HCT116 (cell line): ENCODE measurements around the gene EDEM1. TPM values are rescaled to one million over a fixed set of nuclear protein-coding genes. Genes with fewer than 3 reads are reported as not detected.

ENCODE experiments used
- ATAC-seq: fragments of 200-7000 bp; cut with Tn5 transposase; 2 replicates; pipeline ENCODE4 v1.9.1; 2020; ENCODE audit warnings: mild to moderate bottlenecking, moderate library complexity
- BruUV-seq: library from RNA; stranded (reverse); fragments of 400-500 nt; replicated peaks from 2 replicates; lab custom pipeline; 2021; lab: Mats Ljungman, UMichigan
- CTCF ChIA-PET: fragments of 300-600 bp; sonication (Branson Sonifier 250); formaldehyde crosslinking; loops from one replicate; lab custom pipeline; 2021; ENCODE audit warnings: antibody characterized with exemption; lab: Charles Lee
- POLR2A ChIA-PET: fragments of 300-600, 350-600 bp; sonication (Branson Sonifier 250); formaldehyde crosslinking; loops from one replicate; lab custom pipeline; 2021; ENCODE audit warnings: antibody characterized with exemption; lab: Charles Lee
- RAD21 ChIA-PET, 2 experiments: fragments of 300-600 bp; sonication (Branson Sonifier 250); formaldehyde crosslinking; loops; one replicate each; lab custom pipeline; 2023; ENCODE audit warnings: low total read pairs in 2 of 2; ENCODE audit not compliant: uncharacterized antibody in 2 of 2, unreplicated experiment in 2 of 2, low non-redundant PET in 1 of 2; lab: Charles Lee
- DNase-seq: peaks from one replicate; pipeline ENCODE4 v3.0.0-alpha.2; 2010; ENCODE audit warnings: low read depth, low spot score
- H2AFZ ChIP-seq: fragments of 200-600 bp; shearing (Covaris generic), sonication (generic); 2 replicates; pipeline ENCODE4 v1.6.1; 2017; ENCODE audit warnings: low read depth, mixed run types, mixed read lengths, antibody characterized with exemption, low read length; ENCODE audit not compliant: poor library complexity, severe bottlenecking
- H3K27ac ChIP-seq: 2 replicates; pipeline ENCODE4 v1.5.1; 2012; ENCODE audit warnings: low read depth, low read length
- H3K27me3 ChIP-seq: fragments of 200-600 bp; sonication (generic); 2 replicates; pipeline ENCODE4 v1.6.1; 2016; ENCODE audit warnings: mixed run types, low read length, mixed read lengths; ENCODE audit not compliant: insufficient read depth
- H3K36me3 ChIP-seq, 2 experiments: fragments of 200-500 bp in 1 of 2; fragments of 200-600 bp in 1 of 2; sonication (Bioruptor generic) in 1 of 2; sonication (generic) in 1 of 2; 2 replicates each; pipeline versions ENCODE4 v1.5.1 to v1.6.1; 2014 to 2016; ENCODE audit warnings: low read length in 2 of 2, inconsistent platforms in 1 of 2, mixed read lengths in 1 of 2, mixed run types in 1 of 2; ENCODE audit not compliant: insufficient read depth in 2 of 2, control insufficient read depth in 1 of 2
- H3K4me1 ChIP-seq, 2 experiments: fragments of 200-600 bp in 1 of 2; sonication (generic) in 1 of 2; 2 replicates each; pipeline versions ENCODE4 v1.5.1 to v1.6.1; 2012 to 2017; ENCODE audit warnings: low read length in 2 of 2, inconsistent platforms in 1 of 2, mild to moderate bottlenecking in 1 of 2, mixed read lengths in 1 of 2, mixed run types in 1 of 2, moderate library complexity in 1 of 2; ENCODE audit not compliant: insufficient read depth in 2 of 2, control insufficient read depth in 1 of 2
- H3K4me2 ChIP-seq: fragments of 200-600 bp; sonication (generic); 2 replicates; pipeline ENCODE4 v1.6.1; 2017; ENCODE audit warnings: mixed run types, low read length, mixed read lengths
- H3K4me3 ChIP-seq, 2 experiments: fragments of 200-600 bp in 1 of 2; sonication (generic) in 1 of 2; replicated peaks in 1 of 2; 2 replicates each; pipeline ENCODE4 v1.5.1; 2011 to 2016; ENCODE audit warnings: low read length in 2 of 2, control low read depth in 1 of 2, low read depth in 1 of 2, mild to moderate bottlenecking in 1 of 2, mixed read lengths in 1 of 2, mixed run types in 1 of 2
- H3K79me2 ChIP-seq: fragments of 200-600 bp; sonication (generic); 2 replicates; pipeline ENCODE4 v1.6.1; 2017; ENCODE audit warnings: mild to moderate bottlenecking, mixed run types, low read length, moderate library complexity, mixed read lengths; ENCODE audit not compliant: insufficient read depth
- H3K9ac ChIP-seq: fragments of 200-600 bp; sonication (generic); 2 replicates; pipeline ENCODE4 v1.6.1; 2016; ENCODE audit warnings: low read length, mixed read lengths
- H3K9me2 ChIP-seq: fragments of 200-600 bp; sonication (generic), shearing (Covaris generic); 2 replicates; pipeline ENCODE4 v1.6.1; 2017; ENCODE audit warnings: mixed run types, mild to moderate bottlenecking, moderate library complexity; ENCODE audit not compliant: insufficient read depth
- H3K9me3 ChIP-seq, 2 experiments: fragments of 200-500 bp in 1 of 2; fragments of 200-600 bp in 1 of 2; sonication (Bioruptor generic) in 1 of 2; sonication (generic) in 1 of 2; 2 replicates each; pipeline ENCODE4 v1.6.1; 2014 to 2017; ENCODE audit warnings: low read length in 2 of 2, mixed read lengths in 2 of 2, inconsistent platforms in 1 of 2, low read depth in 1 of 2, mild to moderate bottlenecking in 1 of 2, mixed run types in 1 of 2, moderate library complexity in 1 of 2; ENCODE audit not compliant: control insufficient read depth in 1 of 2, insufficient read depth in 1 of 2
- H4K20me1 ChIP-seq: fragments of 200-600 bp; sonication (generic), shearing (Covaris generic); 2 replicates; pipeline ENCODE4 v1.6.1; 2017; ENCODE audit warnings: mixed run types, mild to moderate bottlenecking, moderate library complexity; ENCODE audit not compliant: insufficient read depth
- ATF3 ChIP-seq: IDR thresholded peaks from 2 replicates; pipeline ENCODE4 v1.6.1; 2012
- CBX3 ChIP-seq: IDR thresholded peaks from 2 replicates; pipeline ENCODE4 v1.6.1; 2012; ENCODE audit warnings: low read depth
- EZH2 ChIP-seq: fragments of 200-600 bp; sonication (generic); IDR thresholded peaks from 2 replicates; pipeline ENCODE4 v1.6.1; 2017; ENCODE audit warnings: antibody characterized with exemption, mixed run types
- MAX ChIP-seq: IDR thresholded peaks from 2 replicates; pipeline ENCODE4 v1.6.1; 2012
- RAD21 ChIP-seq: IDR thresholded peaks from 2 replicates; pipeline ENCODE4 v1.6.1; 2012; ENCODE audit warnings: low read depth, mild to moderate bottlenecking
- SIN3A ChIP-seq: IDR thresholded peaks from 2 replicates; pipeline ENCODE4 v1.6.1; 2012; ENCODE audit warnings: low read depth
- TCF7L2 ChIP-seq: IDR thresholded peaks from 2 replicates; pipeline ENCODE4 v1.7.0; 2011; ENCODE audit warnings: borderline replicate concordance, inconsistent platforms; ENCODE audit not compliant: insufficient read depth, insufficient read length; ENCODE audit errors: extremely low read depth
- YY1 ChIP-seq: IDR thresholded peaks from 2 replicates; pipeline ENCODE4 v1.6.1; 2011; ENCODE audit warnings: low read length, low read depth, moderate library complexity, mild to moderate bottlenecking; ENCODE audit not compliant: insufficient replicate concordance; ENCODE audit errors: extremely low read depth
- ZBTB33 ChIP-seq: IDR thresholded peaks from 2 replicates; pipeline ENCODE4 v1.6.1; 2011; ENCODE audit warnings: mild to moderate bottlenecking, low read length, moderate library complexity; ENCODE audit not compliant: insufficient replicate concordance; ENCODE audit errors: extremely low read depth
- ZFX ChIP-seq: fragments of 450-650 bp; IDR thresholded peaks from 2 replicates; pipeline ENCODE4 v1.6.1; 2017
- ZNF274 ChIP-seq: fragments of 200-500 bp; sonication (Bioruptor generic); IDR thresholded peaks from 2 replicates; pipeline ENCODE4 v1.6.1; 2014; ENCODE audit warnings: mild to moderate bottlenecking, low read depth, low read length, inconsistent platforms
- intact Hi-C: fragments of 100-400 bp; cut with micrococcal nuclease; formaldehyde crosslinking; loops from 2 replicates; pipeline ENCODE4 v1.10.0; 2022
- total RNA-seq: library from RNA; stranded (reverse); gene quantifications from one replicate; pipeline ENCODE4 v1.2.1, GENCODE V29; 2021; ENCODE audit not compliant: unreplicated experiment

The EDEM1 gene
- total RNA-seq, 1 experiment from 2014 or later, result 23.7 TPM

- TF ChIP-seq ATF3, result no peak
- TF ChIP-seq YY1, result no peak
- TF ChIP-seq ZNF274, result no peak
- no peak for TF ChIP-seq MAX
Observed at GRCh38 chr3:5198313-5198677, 10.8 kb downstream of the EDEM1 start (continued).

DNA sequence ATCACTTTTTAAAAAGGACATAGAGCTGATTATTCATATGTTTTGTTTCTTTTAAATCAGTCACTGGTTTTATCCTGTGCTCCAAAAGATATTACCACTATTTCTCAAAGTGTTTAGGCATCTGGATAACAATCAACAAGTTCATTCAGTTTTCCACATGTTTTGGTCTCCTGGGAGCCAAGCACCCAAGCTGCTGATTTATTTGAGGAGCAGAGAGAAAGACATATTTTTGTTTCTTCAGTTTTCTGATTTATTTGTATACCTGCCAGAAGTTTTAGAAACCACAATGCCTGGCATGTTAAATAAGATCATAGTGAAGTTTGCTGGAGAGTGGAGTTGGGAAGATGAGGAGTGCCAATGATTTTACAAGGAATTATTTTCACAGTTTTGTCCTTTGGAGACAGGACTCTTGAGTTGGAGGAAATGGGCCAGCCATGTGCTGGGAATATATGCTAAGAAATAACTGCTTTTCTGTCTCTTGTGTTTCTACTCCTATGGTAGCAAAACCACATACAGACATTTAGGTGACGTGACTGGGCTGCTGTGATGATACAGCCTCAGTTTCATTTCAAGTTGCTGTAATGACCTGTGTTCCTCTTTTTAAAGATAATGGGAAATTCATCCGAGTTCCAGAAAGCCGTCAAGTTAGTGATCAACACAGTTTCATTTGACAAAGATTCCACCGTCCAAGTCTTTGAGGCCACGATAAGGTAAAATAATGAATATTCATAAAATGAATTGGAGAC lies 11.7 kb downstream of the EDEM1 start:
- intact Hi-C loops, result no loop called here
- DNase-seq (no peak), ATAC-seq (no peak)
- H3K79me2 ChIP-seq, result peaks cover 40% of the 10 kb centered on the region
- no TSS peak for BruUV-seq
- H3K9me2 ChIP-seq, result no peaks in the 10 kb centered on the region
- no peaks in the 10 kb centered on the region for H4K20me1 ChIP-seq
- TF ChIP-seq CBX3 (no peak), ATF3 (no peak), TCF7L2 (no peak), YY1 (no peak), SIN3A (no peak), RAD21 (no peak), ZBTB33 (no peak), EZH2 (no peak), ZFX (no peak), ZNF274 (no peak)
- no peak overlapping the region for H3K4me3 ChIP-seq
- no peaks in the 10 kb centered on the region for H3K9me3 ChIP-seq
- RAD21 ChIA-PET, result no interaction called here
- H3K27ac ChIP-seq, result no peak overlapping the region
- H3K4me1 ChIP-seq, result peaks cover 26 to 31% of the 10 kb centered on the region in 2 experiments
- H2AFZ ChIP-seq, result no peak overlapping the region
- no peak overlapping the region for H3K4me2 ChIP-seq
- POLR2A ChIA-PET, result no interaction called here
- no peaks in the 10 kb centered on the region for H3K27me3 ChIP-seq
- H3K36me3 ChIP-seq, result peaks cover 15 to 17% of the 10 kb centered on the region in 2 experiments; a peak in 3 of 4 replicates
- CTCF ChIA-PET, result no interaction called here
- no peak overlapping the region for H3K9ac ChIP-seq
